SW 1271 (cell line): ENCODE results near the gene JMJD1C.

ENCODE experiments used
- DNase-seq, 2 experiments: peaks; one replicate each; lab custom pipeline; 2025; lab: John Stamatoyannopoulos, UW

JMJD1C gene

DNA sequence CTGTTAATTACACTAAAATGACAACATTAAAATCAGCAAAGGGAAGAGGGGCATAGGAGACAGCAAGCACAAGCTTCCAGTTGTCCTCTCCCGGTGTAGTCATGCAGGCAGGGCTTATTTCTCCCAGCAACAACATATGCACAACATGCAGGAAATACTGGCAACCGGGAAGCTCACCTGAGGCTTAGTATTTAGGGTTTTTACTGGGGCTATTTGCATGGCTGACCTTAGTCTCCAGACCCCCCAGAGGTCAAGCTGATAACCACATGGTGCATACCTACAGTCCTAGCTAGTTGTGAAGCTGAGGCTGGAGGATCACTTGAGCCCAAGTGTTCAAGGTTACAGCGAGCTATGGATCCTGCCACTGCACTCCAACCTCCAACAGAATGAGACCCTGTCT is 12.8 kb upstream of the JMJD1C start:
- no peak for DNase-seq

DNA sequence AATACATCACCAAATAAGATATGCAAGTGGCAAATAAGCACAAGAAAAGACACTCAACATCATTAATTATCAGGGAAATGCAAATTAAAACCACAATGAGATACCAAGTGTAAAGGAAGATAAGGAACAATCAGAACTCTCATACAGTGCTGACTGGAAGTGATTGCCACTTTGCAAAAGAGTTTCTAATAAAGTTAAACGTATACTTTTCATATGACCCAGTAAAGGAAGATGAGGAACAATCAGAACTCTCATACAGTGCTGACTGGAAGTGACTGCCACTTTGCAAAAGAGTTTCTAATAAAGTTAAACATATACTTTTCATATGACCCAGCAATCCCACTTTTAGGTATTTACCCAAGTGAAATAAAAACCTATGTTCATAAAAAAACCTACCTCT is 12.2 kb upstream of the JMJD1C start:
- DNase-seq: no peak

- DNase-seq: no peak
Observed at GRCh38 chr10:63474488-63474887, 8.7 kb upstream of the JMJD1C start.

GRCh38 chr10:63470928-63471327 is 5.2 kb upstream of the JMJD1C start:
- DNase-seq: no peak

- DNase-seq: no peak
Observed at GRCh38 chr10:63468947-63469346, 3.2 kb upstream of the JMJD1C start.

DNA sequence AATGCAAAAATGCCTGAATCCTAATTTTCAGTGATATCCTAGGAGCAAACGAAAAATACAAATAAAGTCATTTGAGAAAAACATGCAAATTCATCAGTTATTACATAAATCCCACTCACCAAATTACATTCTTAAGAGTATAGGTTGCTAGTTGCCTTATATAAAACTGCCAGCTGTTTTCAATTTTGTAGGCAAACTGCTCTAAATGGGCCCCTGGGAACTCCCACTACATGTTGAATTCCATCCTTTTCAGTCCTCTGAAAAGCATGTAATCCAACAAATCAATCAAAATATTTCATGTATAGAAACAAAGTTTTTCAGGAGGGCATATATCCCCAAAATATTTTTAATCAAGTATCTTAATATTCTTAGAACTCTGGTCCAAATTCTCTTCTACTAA is 2.1 kb upstream of the JMJD1C start:
- DNase-seq: no peak

DNA sequence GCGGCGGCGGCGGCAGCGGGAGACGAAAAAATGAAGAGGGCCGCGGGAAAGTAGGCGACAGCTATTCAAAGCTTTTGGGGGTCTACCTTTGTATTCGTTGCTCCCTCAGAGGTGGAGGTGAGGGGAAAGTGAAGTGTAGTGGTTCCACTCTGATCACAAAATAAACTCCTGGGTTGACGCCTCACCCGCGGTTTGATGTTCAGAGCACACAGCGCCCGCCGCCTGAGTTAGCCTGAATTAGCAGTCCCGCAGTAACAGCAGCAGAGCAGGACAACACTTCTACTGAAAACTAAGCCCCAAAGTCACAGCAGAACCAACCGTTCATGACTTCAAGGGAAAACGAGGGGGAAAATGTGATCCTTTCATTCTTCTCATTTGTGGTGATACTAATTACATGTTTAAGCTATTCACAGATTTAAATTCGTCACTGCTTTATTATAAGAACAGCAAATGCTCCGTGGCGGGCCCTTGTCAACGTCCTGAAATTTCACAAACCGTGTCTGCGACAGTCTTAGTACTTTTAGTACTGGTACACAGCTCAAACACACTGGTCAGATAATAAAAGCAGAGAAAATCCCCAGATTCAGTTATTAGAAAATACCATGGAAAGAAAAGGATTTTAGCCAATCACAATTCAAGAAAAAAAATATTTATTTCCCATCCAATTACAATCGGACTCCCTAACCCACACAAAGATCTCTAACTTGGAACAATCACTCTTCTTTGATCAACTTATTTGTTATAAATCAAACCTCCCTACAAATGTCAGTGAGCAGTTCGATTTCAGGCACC is 563 bp upstream of the JMJD1C start:
- peak in 1 of 2 experiments; percentile 60 for DNase-seq

- DNase-seq: peak in 1 of 2 experiments; percentile 38
Observed at GRCh38 chr10:63464402-63465292, 1.1 kb downstream of the JMJD1C start.

DNA sequence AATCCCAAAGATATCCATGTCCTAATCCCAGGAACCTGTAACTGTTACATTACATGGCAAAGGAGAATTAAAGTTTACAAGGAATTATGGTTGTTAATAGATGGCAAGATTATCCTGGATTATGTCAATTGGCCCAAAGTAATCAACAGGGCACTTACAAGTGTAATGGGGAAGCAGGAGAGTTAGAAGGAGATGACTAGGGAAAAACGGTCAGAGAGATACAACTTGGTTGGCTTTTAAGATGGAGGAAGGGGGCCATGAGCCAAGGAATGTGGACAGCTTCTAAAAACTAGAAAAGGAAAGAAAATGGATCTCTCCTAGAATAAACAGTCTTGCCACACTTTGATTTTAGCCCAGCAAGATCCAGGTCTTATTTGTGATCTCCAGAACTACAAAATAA is 3.3 kb downstream of the JMJD1C start:
- DNase-seq: no peak

- no peak for DNase-seq
Observed at GRCh38 chr10:63458177-63458576, 7.6 kb downstream of the JMJD1C start.

DNA sequence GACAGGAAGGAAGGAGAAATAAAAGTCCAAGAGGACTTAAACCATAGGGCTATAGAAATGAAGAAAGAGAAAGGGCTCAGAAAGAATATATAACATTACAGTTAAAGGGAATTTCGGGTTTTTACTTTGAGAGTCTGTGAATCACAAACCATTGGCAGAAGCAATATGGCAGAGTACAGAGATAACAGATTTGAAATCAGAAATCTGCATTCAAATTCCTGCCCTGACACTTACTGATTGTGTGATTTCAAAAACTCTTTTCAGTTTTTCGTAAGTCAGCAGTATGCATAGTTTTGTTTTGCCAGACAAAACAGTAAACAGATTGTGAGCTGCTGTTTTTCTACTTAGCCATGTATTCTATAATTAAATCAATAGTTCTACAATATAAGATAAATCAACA is 8.2 kb downstream of the JMJD1C start:
- DNase-seq: no peak

- DNase-seq: peak in 1 of 2 experiments; percentile 38
Observed at GRCh38 chr10:63456437-63457210, 9.2 kb downstream of the JMJD1C start.

GRCh38 chr10:63455507-63455906 is 10.3 kb downstream of the JMJD1C start:
- DNase-seq: no peak

DNA sequence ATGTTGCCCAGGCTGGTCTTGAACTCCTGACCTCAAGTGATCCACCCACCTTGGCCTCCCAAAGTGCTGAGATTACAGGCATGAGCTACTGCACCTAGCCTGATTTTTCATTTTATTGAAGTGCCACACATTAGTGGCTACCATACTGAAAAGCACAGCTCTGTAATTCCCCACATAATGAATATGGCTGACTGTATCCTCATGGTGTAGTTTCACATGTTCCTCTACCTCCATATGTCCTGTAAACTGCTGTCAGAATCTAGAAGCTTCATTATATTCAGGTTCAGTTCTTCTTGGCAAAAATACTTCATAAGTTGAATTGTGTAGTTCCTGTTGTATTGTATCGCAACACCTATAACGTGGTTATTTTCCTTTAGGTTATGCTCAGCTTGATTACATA is 11.1 kb downstream of the JMJD1C start:
- DNase-seq: no peak

- DNase-seq: no peak
Observed at GRCh38 chr10:63452524-63452923, 13.3 kb downstream of the JMJD1C start.

DNA sequence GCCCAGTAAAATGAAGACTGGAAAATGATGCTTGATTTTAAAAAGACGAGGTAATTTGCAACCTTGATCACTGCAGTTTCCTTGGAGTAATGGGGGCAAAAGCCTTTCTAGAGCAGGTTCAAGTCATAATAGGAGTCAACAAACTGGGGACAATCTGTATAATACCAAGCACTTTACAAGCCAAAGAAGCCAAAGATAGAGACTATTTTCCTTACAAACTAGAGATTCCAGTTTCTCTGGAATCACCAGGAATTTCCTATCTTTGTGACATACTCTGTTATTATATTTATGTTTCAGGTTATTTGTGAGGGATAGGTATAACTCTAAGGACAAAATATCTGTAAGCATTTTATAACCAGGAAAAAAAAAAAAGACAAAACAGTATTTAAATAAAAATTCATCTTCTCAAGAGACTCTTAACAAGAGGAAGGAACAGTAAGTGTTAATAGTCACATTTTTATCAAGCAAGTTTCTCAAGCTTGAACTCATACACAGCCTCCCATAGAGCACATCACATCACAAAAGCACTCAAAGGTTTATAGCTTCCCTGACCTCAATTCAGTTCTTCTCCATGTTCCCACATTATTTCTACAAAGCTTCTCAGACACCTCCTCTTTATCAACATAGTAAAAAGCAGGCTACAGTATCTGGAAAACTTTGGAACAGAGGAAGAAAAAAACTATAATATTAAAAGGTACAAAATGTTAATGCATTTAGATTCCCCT is 18.9 kb downstream of the JMJD1C start:
- DNase-seq: no peak

- DNase-seq: no peak
Observed at GRCh38 chr10:63441404-63441803, 24.4 kb downstream of the JMJD1C start.

DNA sequence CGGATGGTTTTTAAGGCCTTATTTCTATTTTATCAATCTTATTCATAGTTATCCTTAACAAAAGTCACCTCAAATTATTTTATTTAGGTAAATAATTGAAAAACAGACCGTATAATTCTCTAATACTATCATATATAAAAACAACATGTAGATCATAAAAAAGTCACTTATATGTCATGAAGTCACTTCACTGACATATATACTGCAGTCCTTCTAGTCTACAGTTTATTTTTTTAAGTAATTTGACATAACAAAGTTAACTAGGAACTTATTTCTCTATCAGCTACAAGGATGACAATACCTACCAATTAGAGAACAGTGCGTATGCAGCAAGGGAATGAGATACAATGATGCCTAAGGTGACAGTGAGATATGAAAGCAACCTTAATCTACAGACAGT is 26.2 kb downstream of the JMJD1C start:
- DNase-seq: no peak

- DNase-seq: no peak
Observed at GRCh38 chr10:63438506-63439498, 27.0 kb downstream of the JMJD1C start.
